CD8-positive, alpha-beta memory T cell (primary cell): Measurements from ENCODE around the gene CCDC78. TPM values are rescaled to one million over a fixed set of nuclear protein-coding genes. Genes with fewer than 3 reads are reported as not detected.
A peak's percentile ranks its signal among the peaks of the same experiment; 100 is the strongest.

Experiments used
- CTCF ChIA-PET: fragments of 350-600 bp; sonication (Branson Sonifier 250); formaldehyde crosslinking; loops from one replicate; lab custom pipeline; 2021; ENCODE audit warnings: antibody characterized with exemption; lab: Charles Lee
- POLR2A ChIA-PET: fragments of 350-600 bp; sonication (Branson Sonifier 250); formaldehyde crosslinking; loops from one replicate; lab custom pipeline; 2021; ENCODE audit warnings: antibody characterized with exemption; lab: Charles Lee
- DNase-seq, 5 donors: peaks; one replicate each; pipeline versions ENCODE4 v3.0.0 to v3.0.0-alpha.2; 2020 to 2022; ENCODE audit warnings: mixed read lengths in 1 of 5
- H3K27ac ChIP-seq: one replicate; pipeline ENCODE4 v1.7.0; 2013; ENCODE audit warnings: low read depth, mild to moderate bottlenecking, low read length, moderate library complexity
- H3K27me3 ChIP-seq: 2 replicates; pipeline ENCODE4 v1.7.0; 2013; ENCODE audit warnings: low read length, mild to moderate bottlenecking; ENCODE audit not compliant: insufficient read depth, poor library complexity, severe bottlenecking
- H3K36me3 ChIP-seq: 2 replicates; pipeline ENCODE4 v1.7.0; 2013; ENCODE audit warnings: mild to moderate bottlenecking, low read length, moderate library complexity; ENCODE audit not compliant: insufficient read depth
- H3K4me1 ChIP-seq: 2 replicates; pipeline ENCODE4 v1.7.0; 2013; ENCODE audit warnings: mild to moderate bottlenecking, low read length, moderate library complexity; ENCODE audit not compliant: insufficient read depth
- H3K4me3 ChIP-seq: 2 replicates; pipeline ENCODE4 v1.7.0; 2013; ENCODE audit warnings: mild to moderate bottlenecking, low read length
- H3K9me3 ChIP-seq: 2 replicates; pipeline ENCODE4 v1.7.0; 2013; ENCODE audit warnings: mild to moderate bottlenecking, low read length
- H3K27ac Mint-ChIP-seq, 8 donors: one replicate each; pipeline ENCODE4 v1.8.0; 2020 to 2021; ENCODE audit warnings: mixed read lengths in 8 of 8, mild to moderate bottlenecking in 6 of 8, inconsistent platforms in 3 of 8, moderate library complexity in 3 of 8
- H3K27me3 Mint-ChIP-seq, 2 donors: one replicate each; pipeline ENCODE4 v1.8.0; 2020 to 2021; ENCODE audit warnings: mixed read lengths in 2 of 2, mild to moderate bottlenecking in 1 of 2, moderate library complexity in 1 of 2
- H3K36me3 Mint-ChIP-seq, 3 donors: one replicate each; pipeline ENCODE4 v1.8.0; 2020 to 2021; ENCODE audit warnings: mixed read lengths in 3 of 3, inconsistent platforms in 1 of 3, mild to moderate bottlenecking in 1 of 3
- H3K4me1 Mint-ChIP-seq, 3 donors: one replicate each; pipeline ENCODE4 v1.8.0; 2020 to 2021; ENCODE audit warnings: mixed read lengths in 3 of 3, inconsistent platforms in 1 of 3, mild to moderate bottlenecking in 1 of 3
- H3K4me3 Mint-ChIP-seq, 7 donors: one replicate each; pipeline ENCODE4 v1.8.0; 2020 to 2021; ENCODE audit warnings: mixed read lengths in 7 of 7, mild to moderate bottlenecking in 6 of 7, moderate library complexity in 4 of 7, inconsistent platforms in 2 of 7
- H3K9me3 Mint-ChIP-seq, 5 donors: one replicate each; pipeline ENCODE4 v1.8.0; 2020 to 2022; ENCODE audit warnings: mixed read lengths in 5 of 5, mild to moderate bottlenecking in 3 of 5, moderate library complexity in 2 of 5, inconsistent platforms in 1 of 5
- polyA plus RNA-seq: library from polyadenylated mRNA; unstranded; fragments of 300-500 nt; fragmentation: Illumina TruSeq; gene quantifications from one replicate; pipeline ENCODE4 v1.2.3, GENCODE V29; 2021
- total RNA-seq, 2 experiments: library from RNA; stranded (reverse); gene quantifications; one replicate each; pipeline ENCODE4 v1.2.3, GENCODE V29; 2021

Gene CCDC78
- total and polyA plus RNA-seq, 3 experiments from 2014 or later, result 0.53 to 9.9 (median 9.8) TPM

- Mint-ChIP-seq H3K9me3 (no peaks in the 10 kb centered on the region), H3K27me3 (no peaks in the 10 kb centered on the region), H3K27ac (peak overlapping the region in 3 of 8 donors; percentile 27 to 53 (median 52)), H3K36me3 (peaks cover 0 to 8% (median 0%) of the 10 kb centered on the region in 3 donors), H3K4me1 (peaks cover 0 to 16% (median 0%) of the 10 kb centered on the region in 3 donors), H3K4me3 (peak overlapping the region in 6 of 7 donors; percentile 38 to 74 (median 52))
- H3K9me3 ChIP-seq, result no peaks in the 10 kb centered on the region
- ChIA-PET CTCF (interaction anchor here (2.4 to 22.8 kb wide), 3 partner anchors 8 to 57 kb away, joined by 11 to 332 read pairs (median 332); partner anchors contain the start of genes ANTKMT, CCDC78, CIAO3 and HAGHL), POLR2A (interaction anchor here (0.7 to 5.4 kb wide), 8 partner anchors 9 to 79 kb away, joined by 3 to 53 read pairs (median 4); partner anchors contain the start of genes CHTF18, CIAO3, METRN and RPUSD1)
- H3K27ac ChIP-seq, result peak overlapping the region; percentile 38
- H3K27me3 ChIP-seq, result no peaks in the 10 kb centered on the region
- no peak overlapping the region for H3K4me3 ChIP-seq
- H3K36me3 ChIP-seq, result peaks cover 4% of the 10 kb centered on the region
- peaks cover 6% of the 10 kb centered on the region for H3K4me1 ChIP-seq
- peak; percentile 57 to 81 (median 68) for DNase-seq
Observed at GRCh38 chr16:728131-728889, 2.1 kb upstream of the CCDC78 start.

DNA sequence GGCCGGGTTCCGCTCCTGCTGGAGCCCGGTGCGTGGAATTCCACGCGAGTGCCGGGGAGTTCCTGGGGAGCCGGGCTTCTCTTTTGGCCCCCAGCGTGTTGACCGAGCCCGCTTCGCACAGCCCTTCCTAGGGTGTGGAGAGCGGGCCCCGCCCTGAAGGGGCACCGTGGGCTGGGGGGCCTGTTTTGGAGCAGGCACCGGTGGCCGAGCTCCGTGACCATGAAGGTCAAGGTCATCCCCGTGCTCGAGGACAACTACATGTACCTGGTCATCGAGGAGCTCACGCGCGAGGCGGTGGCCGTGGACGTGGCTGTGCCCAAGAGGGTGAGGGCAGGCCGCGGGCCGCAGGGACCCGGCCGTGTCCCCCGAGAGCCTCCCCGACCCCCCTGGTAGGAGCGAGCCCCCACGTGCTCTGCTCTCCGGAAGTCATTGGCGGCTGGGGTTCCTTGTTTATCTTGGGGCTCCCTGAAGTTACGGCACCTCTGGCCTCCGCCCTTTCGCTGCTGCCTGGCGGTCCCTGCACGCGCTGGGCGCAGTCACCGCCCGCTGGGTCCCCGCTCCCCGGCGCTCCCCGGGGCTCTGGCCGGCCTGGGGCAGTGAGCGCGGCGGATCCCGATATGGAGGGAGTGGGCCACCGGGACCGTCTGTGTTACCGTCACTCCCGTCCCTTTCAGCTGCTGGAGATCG is 1.2 kb upstream of the CCDC78 start:
- Histone ChIP-seq H3K4me3 (peak overlapping the region; percentile 69), H3K27me3 (no peaks in the 10 kb centered on the region), H3K4me1 (peaks cover 9% of the 10 kb centered on the region), H3K9me3 (no peaks in the 10 kb centered on the region), H3K36me3 (no peaks in the 10 kb centered on the region), H3K27ac (peak overlapping the region; percentile 73)
- DNase-seq, result peak in 1 of 5 donors; percentile 36
- Mint-ChIP-seq H3K4me1 (peaks cover 0 to 22% (median 2%) of the 10 kb centered on the region in 3 donors), H3K27me3 (no peaks in the 10 kb centered on the region), H3K27ac (peak overlapping the region in 3 of 8 donors; percentile 33 to 81 (median 52)), H3K4me3 (peak overlapping the region; percentile 50 to 79 (median 57)), H3K9me3 (no peaks in the 10 kb centered on the region), H3K36me3 (peaks cover 0 to 3% (median 0%) of the 10 kb centered on the region in 3 donors)
- ChIA-PET POLR2A (interaction anchor here (0.5 to 5.4 kb wide), 9 partner anchors 8 to 745 kb away, joined by 3 to 53 read pairs (median 3); partner anchors contain the start of genes CIAO3, METRN, STUB1 and WDR24), CTCF (interaction anchor here (2.4 to 22.8 kb wide), 3 partner anchors 9 to 58 kb away, joined by 11 to 332 read pairs (median 332); partner anchors contain the start of genes ANTKMT, CCDC78, CIAO3 and HAGHL)

DNA sequence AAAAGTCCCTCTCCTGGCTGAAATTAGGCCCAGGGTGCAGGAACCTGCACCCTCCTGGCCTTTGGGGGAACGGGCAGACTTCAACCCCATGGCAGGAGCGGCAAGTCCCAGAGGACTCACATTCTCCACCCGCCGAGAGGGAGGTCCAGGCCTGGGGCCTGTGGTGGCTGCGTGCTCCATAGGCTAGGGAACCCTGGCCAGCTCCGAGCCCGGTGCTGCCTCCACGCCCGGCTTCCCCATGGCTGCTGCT is 130 bp downstream of the CCDC78 start:
- DNase-seq, result no peak
- H3K36me3 Mint-ChIP-seq, result no peaks in the 10 kb centered on the region
- H3K27me3 Mint-ChIP-seq, result no peaks in the 10 kb centered on the region
- H3K27ac ChIP-seq, result no peak overlapping the region
- H3K4me3 Mint-ChIP-seq, result peak overlapping the region in 6 of 7 donors; percentile 63 to 87 (median 70)
- H3K4me1 Mint-ChIP-seq, result peaks cover 0 to 28% (median 3%) of the 10 kb centered on the region in 3 donors
- no peak overlapping the region for H3K4me3 ChIP-seq
- H3K27me3 ChIP-seq, result no peaks in the 10 kb centered on the region
- ChIA-PET POLR2A (interaction anchor here (0.7 to 5.4 kb wide), 4 partner anchors 10 to 30 kb away, joined by 3 to 53 read pairs (median 9); partner anchors contain the start of genes CIAO3 and METRN), CTCF (interaction anchor here (0.8 to 22.8 kb wide), 3 partner anchors 10 to 16 kb away, joined by 8 to 332 read pairs (median 59); partner anchors contain the start of genes CIAO3, HAGHL and METRN)
- H3K27ac Mint-ChIP-seq, result peak overlapping the region in 3 of 8 donors; percentile 77 to 86 (median 77)
- peaks cover 18% of the 10 kb centered on the region for H3K4me1 ChIP-seq
- no peaks in the 10 kb centered on the region for H3K9me3 Mint-ChIP-seq
- H3K9me3 ChIP-seq, result no peaks in the 10 kb centered on the region
- no peaks in the 10 kb centered on the region for H3K36me3 ChIP-seq

GRCh38 chr16:725463-726187 is 618 bp downstream of the CCDC78 start:
- peaks cover 18% of the 10 kb centered on the region for H3K4me1 ChIP-seq
- no peaks in the 10 kb centered on the region for H3K36me3 ChIP-seq
- no peak overlapping the region for H3K4me3 ChIP-seq
- peak overlapping the region in 5 of 7 donors; percentile 5 to 87 (median 73) for H3K4me3 Mint-ChIP-seq
- H3K4me1 Mint-ChIP-seq, result peaks cover 0 to 28% (median 3%) of the 10 kb centered on the region in 3 donors
- H3K27me3 Mint-ChIP-seq, result no peaks in the 10 kb centered on the region
- CTCF ChIA-PET, result interaction anchor here (0.8 to 22.8 kb wide), 3 partner anchors 11 to 15 kb away, joined by 8 to 332 read pairs (median 59); partner anchors contain the start of genes CIAO3, HAGHL and METRN
- H3K36me3 Mint-ChIP-seq, result no peaks in the 10 kb centered on the region
- POLR2A ChIA-PET, result interaction anchor here (0.6 to 5.4 kb wide), 7 partner anchors 10 to 62 kb away, joined by 3 to 53 read pairs (median 3); partner anchors contain the start of genes CIAO3, JMJD8, METRN and RPUSD1
- H3K9me3 Mint-ChIP-seq, result no peaks in the 10 kb centered on the region
- H3K9me3 ChIP-seq, result no peaks in the 10 kb centered on the region
- no peak for DNase-seq
- no peaks in the 10 kb centered on the region for H3K27me3 ChIP-seq
- peak overlapping the region; percentile 12 to 86 (median 57) for H3K27ac Mint-ChIP-seq
- no peak overlapping the region for H3K27ac ChIP-seq

GRCh38 chr16:725041-725376 is 1.2 kb downstream of the CCDC78 start:
- Histone ChIP-seq H3K4me1 (peaks cover 25% of the 10 kb centered on the region), H3K36me3 (no peaks in the 10 kb centered on the region), H3K27me3 (no peaks in the 10 kb centered on the region), H3K27ac (no peak overlapping the region), H3K4me3 (no peak overlapping the region), H3K9me3 (no peaks in the 10 kb centered on the region)
- peak overlapping the region in 5 of 8 donors; percentile 46 to 86 (median 78) for H3K27ac Mint-ChIP-seq
- H3K36me3 Mint-ChIP-seq, result no peaks in the 10 kb centered on the region
- H3K9me3 Mint-ChIP-seq, result no peaks in the 10 kb centered on the region
- POLR2A ChIA-PET, result interaction anchor here (0.6 to 5.4 kb wide), 6 partner anchors 9 to 40 kb away, joined by 3 to 53 read pairs (median 3); partner anchors contain the start of genes JMJD8 and METRN
- DNase-seq, result no peak
- peak overlapping the region in 2 of 7 donors; percentile 81 to 87 for H3K4me3 Mint-ChIP-seq
- H3K27me3 Mint-ChIP-seq, result no peaks in the 10 kb centered on the region
- H3K4me1 Mint-ChIP-seq, result peaks cover 5 to 33% (median 6%) of the 10 kb centered on the region in 3 donors
- CTCF ChIA-PET, result interaction anchor here (7.2 to 22.8 kb wide), 2 partner anchors 11 kb away, joined by 59 to 332 read pairs; partner anchors contain the start of genes CIAO3, HAGHL and METRN

- Histone ChIP-seq H3K36me3 (no peaks in the 10 kb centered on the region), H3K9me3 (no peaks in the 10 kb centered on the region), H3K27me3 (no peaks in the 10 kb centered on the region), H3K27ac (no peak overlapping the region), H3K4me1 (peaks cover 30% of the 10 kb centered on the region), H3K4me3 (no peak overlapping the region)
- Mint-ChIP-seq H3K4me3 (peak overlapping the region in 1 of 7 donors; percentile 81), H3K27ac (peak overlapping the region in 2 of 8 donors; percentile 51 to 87), H3K27me3 (no peaks in the 10 kb centered on the region), H3K4me1 (peaks cover 9 to 39% (median 11%) of the 10 kb centered on the region in 3 donors), H3K9me3 (no peaks in the 10 kb centered on the region), H3K36me3 (no peaks in the 10 kb centered on the region)
- DNase-seq, result no peak
- POLR2A ChIA-PET, result interaction anchor here (0.6 to 5.4 kb wide), 4 partner anchors 9 to 40 kb away, joined by 3 to 53 read pairs (median 10); partner anchors contain the start of genes CIAO3, JMJD8 and METRN
- CTCF ChIA-PET, result interaction anchor here (7.2 to 22.8 kb wide), 2 partner anchors 10 to 12 kb away, joined by 59 to 332 read pairs; partner anchors contain the start of genes CIAO3, HAGHL and METRN
Observed at GRCh38 chr16:724188-725040, 1.8 kb downstream of the CCDC78 start.
